Breast epithelium (tissue), 3 donors: ENCODE measurements around the gene RNASE4.

Experiments
- POLR2A ChIP-seq: fragments of 450-650 bp; IDR thresholded peaks from one replicate; pipeline ENCODE4 v1.6.1; 2016; ENCODE audit warnings: antibody characterized with exemption, mild to moderate bottlenecking, moderate library complexity
- TF ChIP-seq, protein P1 (sequence below), 3 donors: fragments of 450-650 bp; IDR thresholded peaks; one replicate each; pipeline ENCODE4 v1.5.1; 2016 to 2017; ENCODE audit warnings: antibody characterized with exemption in 3 of 3, mild to moderate bottlenecking in 3 of 3, moderate library complexity in 3 of 3

DNA sequence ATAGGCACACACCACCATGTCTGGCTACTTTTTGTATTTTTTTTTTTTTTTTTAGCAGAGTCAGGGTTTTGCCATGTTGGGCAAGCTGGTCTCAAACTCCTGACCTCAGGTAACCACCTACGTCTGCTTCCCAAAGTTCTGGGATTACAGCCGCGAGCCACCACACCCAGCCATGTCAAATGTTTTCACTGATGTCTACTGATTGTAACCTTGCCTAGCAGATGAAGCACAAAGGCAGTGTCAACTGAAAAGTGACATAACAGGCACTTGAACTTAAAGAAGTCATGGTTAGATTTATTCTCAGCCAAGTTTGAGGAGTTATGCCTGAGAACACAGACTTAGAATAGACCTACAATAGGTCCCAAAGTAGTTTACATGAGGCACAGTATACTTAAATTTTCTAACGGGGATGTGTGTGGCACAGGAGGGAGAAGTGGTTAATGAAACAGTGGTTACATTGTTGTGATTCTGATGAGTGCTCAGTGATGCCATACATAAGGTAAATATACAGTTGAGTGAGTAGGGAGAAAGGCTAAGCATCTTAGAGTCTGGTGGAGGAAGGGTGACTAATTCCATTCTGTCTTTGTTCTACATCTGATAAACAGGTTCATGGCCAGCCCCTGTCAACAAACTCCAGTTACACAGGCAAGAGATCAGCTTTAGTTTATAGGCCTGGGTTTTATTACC is 12.6 kb upstream of the RNASE4 start:
- TF ChIP-seq, protein P1, sequence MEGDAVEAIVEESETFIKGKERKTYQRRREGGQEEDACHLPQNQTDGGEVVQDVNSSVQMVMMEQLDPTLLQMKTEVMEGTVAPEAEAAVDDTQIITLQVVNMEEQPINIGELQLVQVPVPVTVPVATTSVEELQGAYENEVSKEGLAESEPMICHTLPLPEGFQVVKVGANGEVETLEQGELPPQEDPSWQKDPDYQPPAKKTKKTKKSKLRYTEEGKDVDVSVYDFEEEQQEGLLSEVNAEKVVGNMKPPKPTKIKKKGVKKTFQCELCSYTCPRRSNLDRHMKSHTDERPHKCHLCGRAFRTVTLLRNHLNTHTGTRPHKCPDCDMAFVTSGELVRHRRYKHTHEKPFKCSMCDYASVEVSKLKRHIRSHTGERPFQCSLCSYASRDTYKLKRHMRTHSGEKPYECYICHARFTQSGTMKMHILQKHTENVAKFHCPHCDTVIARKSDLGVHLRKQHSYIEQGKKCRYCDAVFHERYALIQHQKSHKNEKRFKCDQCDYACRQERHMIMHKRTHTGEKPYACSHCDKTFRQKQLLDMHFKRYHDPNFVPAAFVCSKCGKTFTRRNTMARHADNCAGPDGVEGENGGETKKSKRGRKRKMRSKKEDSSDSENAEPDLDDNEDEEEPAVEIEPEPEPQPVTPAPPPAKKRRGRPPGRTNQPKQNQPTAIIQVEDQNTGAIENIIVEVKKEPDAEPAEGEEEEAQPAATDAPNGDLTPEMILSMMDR (IDR thresholded peaks at IDR 0.05): no peak
- TF ChIP-seq POLR2A: no peak
